ENCODE data around the gene NANOS1.

DNA sequence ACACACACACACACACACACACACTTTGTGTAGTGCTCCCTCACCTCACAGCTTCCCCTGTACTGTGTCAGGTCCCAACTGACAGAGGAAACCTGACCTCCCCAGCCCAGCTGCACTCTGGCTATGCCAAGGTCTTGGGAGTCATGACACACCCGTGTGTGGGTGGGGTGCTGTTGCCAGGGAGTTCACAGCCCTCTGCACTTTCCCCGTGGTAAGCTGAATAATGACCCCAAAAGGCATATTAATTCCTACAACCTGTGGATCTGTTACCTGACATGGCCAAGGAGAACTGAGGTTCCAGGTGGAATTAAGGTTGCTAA is 8.9 kb upstream of the NANOS1 start:
- TF ChIP-seq EZH2 (IDR thresholded peaks at IDR 0.05; ENCODE audit: insufficient read depth, poor library complexity, severe bottlenecking) (no peak), EZH2phosphoT487 (IDR thresholded peaks at IDR 0.05; ENCODE audit: insufficient read depth, low read depth) (no peak)

Measured in GM23248 (cell line).